ENCODE measurements around the gene MCTP1.

DNA sequence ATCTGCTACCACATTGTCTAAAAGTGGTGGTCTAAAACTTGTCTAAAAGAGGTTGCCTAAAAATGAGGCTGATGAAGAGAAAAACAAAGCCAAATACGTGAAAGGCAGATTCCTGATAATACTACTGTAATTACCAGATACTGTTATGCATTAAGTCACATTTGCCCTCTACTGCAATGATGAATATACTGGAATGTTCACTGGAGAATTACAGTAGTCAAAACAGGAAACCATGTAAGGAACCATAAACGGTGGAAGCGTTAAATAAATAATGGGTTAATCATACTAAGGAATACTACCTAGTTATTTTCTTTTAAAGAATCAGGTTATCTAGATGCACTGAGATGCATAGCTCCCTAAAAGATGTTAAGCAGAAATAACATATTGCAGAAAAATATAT is 201.3 kb downstream of the MCTP1 start:
- TF ChIP-seq POLR2AphosphoS5 (IDR thresholded peaks at IDR 0.05; ENCODE audit: borderline replicate concordance, low read depth, low read length): no peak
- TF ChIP-seq EZH2 (IDR thresholded peaks at IDR 0.05): no peak
